ENCODE data around the gene BCL2. TPM values are rescaled to one million over a fixed set of nuclear protein-coding genes. Genes with fewer than 3 reads are reported as not detected.
A peak's percentile ranks its signal among the peaks of the same experiment; 100 is the strongest.

Gene BCL2
- total RNA-seq, 1 experiment from 2014 or later = 2.6 TPM

- Mint-ChIP-seq H3K27me3 (ENCODE audit: low read depth) (no peaks in the 10 kb centered on the region), H3K4me1 (peaks cover 14% of the 10 kb centered on the region), H3K9me3 (peaks cover 3% of the 10 kb centered on the region; the same call in 1 of the 2 replicates), H3K36me3 (no peaks in the 10 kb centered on the region), H3K27ac (no peak overlapping the region), H3K4me3 (no peak overlapping the region)
- no peak for DNase-seq (ENCODE audit: low spot score)
- TF ChIP-seq ZNF423 (CRISPR knock-in tag; IDR thresholded peaks at IDR 0.05) = peak; percentile 54
- TF ChIP-seq IRF2 (CRISPR knock-in tag; IDR thresholded peaks at IDR 0.05; ENCODE audit: borderline replicate concordance, low read depth) = no peak
- ChIA-PET POLR2A (no interaction called here), CTCF (interaction anchor here (1.1 to 1.2 kb wide), 2 partner anchors 9 to 212 kb away, joined by 3 to 4 read pairs; no protein-coding TSS in a partner anchor)
- no peak for ATAC-seq
Measured at GRCh38 chr18:63128237-63128974, 191.2 kb downstream of the BCL2 start.

- DNase-seq (ENCODE audit: low spot score) (no peak), ATAC-seq (no peak)
- Mint-ChIP-seq H3K36me3 (no peaks in the 10 kb centered on the region), H3K27ac (no peak overlapping the region), H3K27me3 (ENCODE audit: low read depth) (no peaks in the 10 kb centered on the region), H3K4me1 (peaks cover 2% of the 10 kb centered on the region; the same call in 1 of the 2 replicates), H3K9me3 (peaks cover 3% of the 10 kb centered on the region; the same call in 1 of the 2 replicates), H3K4me3 (no peak overlapping the region)
- ChIA-PET CTCF (interaction anchor here (1.2 kb wide), 1 partner anchor 29 kb away, joined by 3 read pairs; no protein-coding TSS in a partner anchor), POLR2A (no interaction called here)
- TF ChIP-seq MYBL2 (CRISPR knock-in tag; IDR thresholded peaks at IDR 0.05) (no peak), ZNF416 (CRISPR knock-in tag; IDR thresholded peaks at IDR 0.05) (no peak), RORB (CRISPR knock-in tag; IDR thresholded peaks at IDR 0.05) (no peak), FOXP1 (CRISPR knock-in tag; IDR thresholded peaks at IDR 0.05; ENCODE audit: borderline replicate concordance) (no peak), GTF2I (CRISPR knock-in tag; conservative IDR thresholded peaks at IDR 0.05) (no peak), AFF4 (CRISPR knock-in tag; IDR thresholded peaks at IDR 0.05; ENCODE audit: borderline replicate concordance) (no peak), CTCF (IDR thresholded peaks at IDR 0.05) (no peak), NR2C2 (CRISPR knock-in tag; IDR thresholded peaks at IDR 0.05) (no peak)
Measured at GRCh38 chr18:63126134-63127069, 193.2 kb downstream of the BCL2 start.

GRCh38 chr18:63120620-63121019, 198.9 kb downstream of the BCL2 start:
- CTCF ChIA-PET = interaction anchor here (1.1 to 1.5 kb wide), 3 partner anchors 12 to 197 kb away, joined by 3 to 5 read pairs (median 4); no protein-coding TSS in a partner anchor
- Mint-ChIP-seq H3K9me3 (no peaks in the 10 kb centered on the region), H3K27me3 (ENCODE audit: low read depth) (no peaks in the 10 kb centered on the region), H3K4me3 (no peak overlapping the region), H3K36me3 (no peaks in the 10 kb centered on the region), H3K4me1 (0 out of 2 replicates have a peak, but pooled peaks cover 3% of the 10 kb centered on the region), H3K27ac (no peak overlapping the region)
- ATAC-seq (no peak), DNase-seq (ENCODE audit: low spot score) (no peak)
- POLR2A ChIA-PET = no interaction called here
- TF ChIP-seq TEAD4 (CRISPR knock-in tag; IDR thresholded peaks at IDR 0.05) (no peak), USF2 (CRISPR knock-in tag; IDR thresholded peaks at IDR 0.05) (no peak), AFF4 (CRISPR knock-in tag; IDR thresholded peaks at IDR 0.05; ENCODE audit: borderline replicate concordance) (no peak), TCF7 (CRISPR knock-in tag; IDR thresholded peaks at IDR 0.05; ENCODE audit: low read depth) (no peak), ELF4 (CRISPR knock-in tag; IDR thresholded peaks at IDR 0.05; ENCODE audit: low read depth) (no peak), ATF1 (CRISPR knock-in tag; IDR thresholded peaks at IDR 0.05) (no peak), ZNF121 (CRISPR knock-in tag; IDR thresholded peaks at IDR 0.05) (no peak), SP1 (CRISPR knock-in tag; conservative IDR thresholded peaks at IDR 0.05) (no peak), ATF2 (CRISPR knock-in tag; IDR thresholded peaks at IDR 0.05; ENCODE audit: borderline replicate concordance, low read depth) (no peak)
